HG03460 (cell line): ENCODE data around the gene C11orf58.

Experiments
- ATAC-seq: cut with Tn5 transposase; IDR thresholded peaks from one replicate; pipeline ENCODE4 v1.9.1; 2021; ENCODE audit not compliant: unreplicated experiment

Gene C11orf58

GRCh38 chr11:16801288-16801980 lies 63.0 kb downstream of the C11orf58 start:
- ATAC-seq = no peak

- ATAC-seq = no peak
Observed at GRCh38 chr11:16804104-16804947, 65.9 kb downstream of the C11orf58 start.

GRCh38 chr11:16805938-16806337 lies 67.5 kb downstream of the C11orf58 start:
- ATAC-seq = no peak

- no peak for ATAC-seq
Observed at GRCh38 chr11:16806791-16807190, 68.3 kb downstream of the C11orf58 start.

- no peak for ATAC-seq
Observed at GRCh38 chr11:16807306-16807705, 68.9 kb downstream of the C11orf58 start.
